ENCODE data around the gene KIAA0408.
"Not testable (repeated sequence)": the region's sequence is repeated elsewhere in the genome, so short reads cannot be mapped to it uniquely, and the experiment has no call there.

The KIAA0408 gene

DNA sequence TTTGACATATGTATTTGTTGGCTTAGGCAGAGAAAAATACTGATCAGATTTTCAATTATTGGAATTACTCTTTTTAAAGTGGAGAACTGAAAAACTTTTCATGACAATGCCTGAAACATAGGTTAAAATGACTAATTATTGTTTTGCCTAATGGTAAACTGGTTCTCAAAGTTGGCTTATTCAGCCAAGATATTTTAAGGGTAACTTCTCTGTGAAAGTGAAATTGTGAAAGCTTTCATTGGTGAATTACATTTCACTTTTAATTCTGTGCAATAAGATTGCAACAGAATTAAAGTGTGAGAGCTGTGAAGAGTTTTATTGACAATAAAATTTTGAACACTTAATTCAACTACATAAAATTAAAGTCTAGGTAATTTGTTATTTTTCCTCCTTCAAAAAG, 24.5 kb downstream of the KIAA0408 start:
- Histone ChIP-seq H3K9me3 (ENCODE audit: control insufficient read depth, insufficient read depth, low read depth, low read length) (no peaks in the 10 kb centered on the region), H3K27ac (ENCODE audit: extremely low read depth, low read depth, low read length) (no peak overlapping the region), H3K4me1 (ENCODE audit: control insufficient read depth, insufficient read depth, low read length) (no peaks in the 10 kb centered on the region), H3K4me3 (ENCODE audit: low read depth, low read length) (no peak overlapping the region), H3K36me3 (ENCODE audit: control insufficient read depth in 2 of 2, insufficient read depth in 1 of 2, low read length in 2 of 2) (no peaks in the 10 kb centered on the region)
- POLR2A ChIA-PET, result no interaction called here
- no peak for TF ChIP-seq ZNF530 (tag by site-specific recombination; IDR thresholded peaks at IDR 0.05; ENCODE audit: low read depth)
- no peak for TF ChIP-seq ZNF600 (tag by site-specific recombination; IDR thresholded peaks at IDR 0.05)
- TF ChIP-seq ZNF214 (tag by site-specific recombination; IDR thresholded peaks at IDR 0.05; ENCODE audit: borderline replicate concordance), result no peak
- TF ChIP-seq ZNF138 (tag by site-specific recombination; IDR thresholded peaks at IDR 0.05; ENCODE audit: borderline replicate concordance), result no peak
- peak; percentile 67 for TF ChIP-seq PRDM1 (tag by site-specific recombination; IDR thresholded peaks at IDR 0.05)
- CTCF ChIA-PET, result interaction anchor here (0.7 to 0.8 kb wide), 3 partner anchors 27 to 1459 kb away, joined by 3 to 4 read pairs (median 3); no protein-coding TSS in a partner anchor

DNA sequence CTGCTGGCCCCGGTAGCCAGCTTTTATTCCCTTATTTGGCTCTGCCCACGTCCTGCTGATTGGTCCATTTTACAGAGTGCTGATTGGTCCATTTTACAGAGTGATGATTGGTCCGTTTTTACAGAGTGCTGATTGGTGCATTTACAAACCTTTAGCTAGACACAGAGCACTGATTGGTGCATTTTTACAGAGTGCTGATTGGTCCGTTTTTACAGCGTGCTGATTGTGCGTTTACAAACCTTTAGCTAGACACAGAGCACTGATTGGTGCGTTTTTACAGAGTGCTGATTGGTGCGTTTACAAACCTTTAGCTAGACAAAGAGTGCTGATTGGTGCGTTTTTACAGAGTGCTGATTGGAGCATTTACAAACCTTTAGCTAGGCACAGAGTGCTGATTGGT, 30.6 kb downstream of the KIAA0408 start:
- ChIA-PET CTCF (interaction anchor here (0.9 kb wide), 1 partner anchor 67 kb away, joined by 3 read pairs; no protein-coding TSS in a partner anchor), POLR2A (interaction anchor here (0.5 kb wide), 1 partner anchor 64 kb away, joined by 3 read pairs; no protein-coding TSS in a partner anchor)
- H3K36me3 ChIP-seq (ENCODE audit: control insufficient read depth in 2 of 2, insufficient read depth in 1 of 2, low read length in 2 of 2); H3K27ac ChIP-seq (ENCODE audit: extremely low read depth, low read depth, low read length); H3K4me1 ChIP-seq (ENCODE audit: control insufficient read depth, insufficient read depth, low read length); H3K4me3 ChIP-seq (ENCODE audit: low read depth, low read length); H3K9me3 ChIP-seq (ENCODE audit: control insufficient read depth, insufficient read depth, low read depth, low read length): not testable (repeated sequence)

- TF ChIP-seq ZNF513 (tag by site-specific recombination; IDR thresholded peaks at IDR 0.05) (no peak), ZNF707 (tag by site-specific recombination; IDR thresholded peaks at IDR 0.05) (no peak), GLI2 (tag by site-specific recombination; IDR thresholded peaks at IDR 0.05; ENCODE audit: borderline replicate concordance, low read depth) (no peak), ZNF174 (tag by site-specific recombination; IDR thresholded peaks at IDR 0.05) (no peak), BCL6B (tag by site-specific recombination; IDR thresholded peaks at IDR 0.05) (no peak), ZNF76 (tag by site-specific recombination; IDR thresholded peaks at IDR 0.05; ENCODE audit: borderline replicate concordance, low read depth) (no peak)
- TF ChIP-seq, protein P1, sequence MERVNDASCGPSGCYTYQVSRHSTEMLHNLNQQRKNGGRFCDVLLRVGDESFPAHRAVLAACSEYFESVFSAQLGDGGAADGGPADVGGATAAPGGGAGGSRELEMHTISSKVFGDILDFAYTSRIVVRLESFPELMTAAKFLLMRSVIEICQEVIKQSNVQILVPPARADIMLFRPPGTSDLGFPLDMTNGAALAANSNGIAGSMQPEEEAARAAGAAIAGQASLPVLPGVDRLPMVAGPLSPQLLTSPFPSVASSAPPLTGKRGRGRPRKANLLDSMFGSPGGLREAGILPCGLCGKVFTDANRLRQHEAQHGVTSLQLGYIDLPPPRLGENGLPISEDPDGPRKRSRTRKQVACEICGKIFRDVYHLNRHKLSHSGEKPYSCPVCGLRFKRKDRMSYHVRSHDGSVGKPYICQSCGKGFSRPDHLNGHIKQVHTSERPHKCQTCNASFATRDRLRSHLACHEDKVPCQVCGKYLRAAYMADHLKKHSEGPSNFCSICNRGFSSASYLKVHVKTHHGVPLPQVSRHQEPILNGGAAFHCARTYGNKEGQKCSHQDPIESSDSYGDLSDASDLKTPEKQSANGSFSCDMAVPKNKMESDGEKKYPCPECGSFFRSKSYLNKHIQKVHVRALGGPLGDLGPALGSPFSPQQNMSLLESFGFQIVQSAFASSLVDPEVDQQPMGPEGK (tag by site-specific recombination; IDR thresholded peaks at IDR 0.05), result no peak
- CTCF ChIA-PET, result no interaction called here
- Histone ChIP-seq H3K9me3 (ENCODE audit: control insufficient read depth, insufficient read depth, low read depth, low read length) (no peaks in the 10 kb centered on the region), H3K4me1 (ENCODE audit: control insufficient read depth, insufficient read depth, low read length) (no peaks in the 10 kb centered on the region), H3K4me3 (ENCODE audit: low read depth, low read length) (no peak overlapping the region), H3K36me3 (ENCODE audit: control insufficient read depth in 2 of 2, insufficient read depth in 1 of 2, low read length in 2 of 2) (no peaks in the 10 kb centered on the region), H3K27ac (ENCODE audit: extremely low read depth, low read depth, low read length) (no peak overlapping the region)
- POLR2A ChIA-PET, result no interaction called here
Observed at GRCh38 chr6:127423921-127424320, 35.3 kb downstream of the KIAA0408 start.

- CTCF ChIA-PET, result interaction anchor here (0.6 to 4.0 kb wide), 17 partner anchors 11 to 132 kb away, joined by 3 to 32 read pairs (median 4); no protein-coding TSS in a partner anchor
Observed at GRCh38 chr6:127421164-127421563, 38.0 kb downstream of the KIAA0408 start.

More at GRCh38 chr6:127421164-127421563, 38.0 kb downstream of the KIAA0408 start:
- H3K9me3 ChIP-seq (ENCODE audit: control insufficient read depth, insufficient read depth, low read depth, low read length); H3K27ac ChIP-seq (ENCODE audit: extremely low read depth, low read depth, low read length); H3K4me3 ChIP-seq (ENCODE audit: low read depth, low read length); H3K36me3 ChIP-seq (ENCODE audit: control insufficient read depth in 2 of 2, insufficient read depth in 1 of 2, low read length in 2 of 2); H3K4me1 ChIP-seq (ENCODE audit: control insufficient read depth, insufficient read depth, low read length); POLR2A ChIA-PET: not testable (repeated sequence)
